ENCODE data around the gene MUCL1. TPM values are rescaled to one million over a fixed set of nuclear protein-coding genes. Genes with fewer than 3 reads are reported as not detected.

Gene MUCL1
- total RNA-seq, 1 experiment from 2014 or later = not detected

DNA sequence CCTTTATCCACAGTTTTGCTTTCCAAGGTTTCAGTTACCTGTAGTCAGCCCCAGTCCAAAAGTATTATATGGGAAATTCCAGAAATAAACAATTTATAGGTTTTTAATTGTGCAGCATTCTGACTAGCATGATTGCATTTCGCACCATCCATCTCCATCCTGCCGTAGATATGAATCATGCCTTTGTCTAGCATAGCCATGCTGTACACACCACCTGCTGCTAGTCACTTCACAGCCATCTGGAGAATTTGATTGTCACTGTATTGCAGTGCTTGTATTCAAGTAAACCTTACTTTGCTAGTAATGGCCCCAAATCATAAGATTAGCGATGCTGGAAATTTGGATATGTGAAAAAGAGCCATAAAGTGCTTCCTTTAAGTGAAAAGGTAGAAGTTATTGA lies 36.0 kb downstream of the MUCL1 start:
- H3K9me3 Mint-ChIP-seq (ENCODE audit: unreplicated experiment) = peaks cover 16% of the 10 kb centered on the region
- H3K27me3 Mint-ChIP-seq (ENCODE audit: insufficient read depth, unreplicated experiment) = no peaks in the 10 kb centered on the region
- H3K4me1 Mint-ChIP-seq (ENCODE audit: insufficient read depth, unreplicated experiment) = no peaks in the 10 kb centered on the region
- TF ChIP-seq, protein P1, sequence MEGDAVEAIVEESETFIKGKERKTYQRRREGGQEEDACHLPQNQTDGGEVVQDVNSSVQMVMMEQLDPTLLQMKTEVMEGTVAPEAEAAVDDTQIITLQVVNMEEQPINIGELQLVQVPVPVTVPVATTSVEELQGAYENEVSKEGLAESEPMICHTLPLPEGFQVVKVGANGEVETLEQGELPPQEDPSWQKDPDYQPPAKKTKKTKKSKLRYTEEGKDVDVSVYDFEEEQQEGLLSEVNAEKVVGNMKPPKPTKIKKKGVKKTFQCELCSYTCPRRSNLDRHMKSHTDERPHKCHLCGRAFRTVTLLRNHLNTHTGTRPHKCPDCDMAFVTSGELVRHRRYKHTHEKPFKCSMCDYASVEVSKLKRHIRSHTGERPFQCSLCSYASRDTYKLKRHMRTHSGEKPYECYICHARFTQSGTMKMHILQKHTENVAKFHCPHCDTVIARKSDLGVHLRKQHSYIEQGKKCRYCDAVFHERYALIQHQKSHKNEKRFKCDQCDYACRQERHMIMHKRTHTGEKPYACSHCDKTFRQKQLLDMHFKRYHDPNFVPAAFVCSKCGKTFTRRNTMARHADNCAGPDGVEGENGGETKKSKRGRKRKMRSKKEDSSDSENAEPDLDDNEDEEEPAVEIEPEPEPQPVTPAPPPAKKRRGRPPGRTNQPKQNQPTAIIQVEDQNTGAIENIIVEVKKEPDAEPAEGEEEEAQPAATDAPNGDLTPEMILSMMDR (IDR thresholded peaks at IDR 0.05; ENCODE audit: unreplicated experiment) = no peak
- H3K4me3 Mint-ChIP-seq (ENCODE audit: unreplicated experiment) = no peak overlapping the region
- BruUV-seq (replicated peaks) = no TSS peak
- intact Hi-C loops (cut with micrococcal nuclease) = no loop called here
- no peak for DNase-seq (ENCODE audit: unreplicated experiment)
- no peak overlapping the region for H3K27ac Mint-ChIP-seq (ENCODE audit: low read depth, unreplicated experiment)
- CTCF ChIA-PET = interaction anchor here (0.7 kb wide), 1 partner anchor 175 kb away, joined by 3 read pairs; no protein-coding TSS in a partner anchor
- POLR2A ChIA-PET = no interaction called here
- H3K36me3 Mint-ChIP-seq (ENCODE audit: insufficient read depth, unreplicated experiment) = no peaks in the 10 kb centered on the region

DNA sequence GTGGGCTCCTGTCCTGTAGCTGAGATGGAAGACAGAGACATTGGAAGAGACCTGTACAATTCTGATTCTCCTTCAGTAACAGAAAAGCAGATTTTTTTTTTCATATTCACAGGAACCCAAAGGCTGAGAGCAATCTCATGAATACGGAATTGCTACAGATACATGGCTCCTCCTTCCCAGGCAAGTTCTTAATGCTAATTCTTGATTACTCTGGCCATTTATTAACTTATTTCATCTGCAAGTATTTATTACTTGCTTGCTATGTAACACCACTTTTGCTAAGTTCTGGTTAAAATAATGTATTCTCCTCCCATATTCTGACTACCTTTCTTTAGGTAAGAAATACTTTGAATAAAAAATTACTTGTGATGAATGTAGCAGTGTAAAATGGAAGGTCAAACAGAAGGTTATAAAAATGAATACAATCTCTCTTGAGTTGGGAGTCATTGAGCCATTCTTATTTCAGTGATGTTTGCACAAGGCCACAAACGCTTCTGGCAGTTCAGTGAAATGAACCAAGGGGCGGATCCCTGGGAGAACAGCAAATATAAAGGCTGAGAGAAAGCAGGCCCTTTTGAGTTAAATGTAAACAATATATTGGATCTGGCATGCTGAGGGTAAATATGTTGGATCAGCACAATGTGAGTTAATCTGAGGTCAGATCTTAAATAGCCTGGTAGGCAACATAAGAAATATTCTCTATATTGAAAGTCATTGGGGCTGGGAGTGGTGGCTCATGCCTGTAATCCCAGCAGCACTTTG lies 37.6 kb downstream of the MUCL1 start:
- ChIA-PET CTCF (no interaction called here), POLR2A (no interaction called here)
- Mint-ChIP-seq H3K4me1 (ENCODE audit: insufficient read depth, unreplicated experiment) (no peaks in the 10 kb centered on the region), H3K36me3 (ENCODE audit: insufficient read depth, unreplicated experiment) (no peaks in the 10 kb centered on the region), H3K9me3 (ENCODE audit: unreplicated experiment) (peaks cover 4% of the 10 kb centered on the region), H3K27ac (ENCODE audit: low read depth, unreplicated experiment) (no peak overlapping the region), H3K27me3 (ENCODE audit: insufficient read depth, unreplicated experiment) (no peaks in the 10 kb centered on the region), H3K4me3 (ENCODE audit: unreplicated experiment) (no peak overlapping the region)
- TF ChIP-seq, protein P1 (IDR thresholded peaks at IDR 0.05; ENCODE audit: unreplicated experiment) = no peak
- BruUV-seq (replicated peaks) = no TSS peak
- DNase-seq (ENCODE audit: unreplicated experiment) = no peak
- intact Hi-C loops (cut with micrococcal nuclease) = no loop called here

Other genes with a start within 250 kb of the MUCL1 start
- not detected in 2 replicates for gene LACRT, start 219.6 kb upstream of the MUCL1 start, total RNA-seq (2022)
- not detected in 2 replicates for gene DCD, start 206.2 kb upstream of the MUCL1 start, total RNA-seq (2022)
- gene TESPA1, start 130.2 kb downstream of the MUCL1 start, total RNA-seq (2022) = not detected in 2 replicates
- not detected in 2 replicates for gene NEUROD4, start 165.5 kb downstream of the MUCL1 start, total RNA-seq (2022)

Measured in MCF 10A (cell line).